HG02623 (cell line): Measurements from ENCODE around the gene ATP8B3.
A peak's percentile ranks its signal among the peaks of the same experiment; 100 is the strongest.

Experiments used
- ATAC-seq: cut with Tn5 transposase; IDR thresholded peaks from one replicate; pipeline ENCODE4 v1.9.1; 2021; ENCODE audit warnings: moderate library complexity; ENCODE audit not compliant: unreplicated experiment

ATP8B3 gene

DNA sequence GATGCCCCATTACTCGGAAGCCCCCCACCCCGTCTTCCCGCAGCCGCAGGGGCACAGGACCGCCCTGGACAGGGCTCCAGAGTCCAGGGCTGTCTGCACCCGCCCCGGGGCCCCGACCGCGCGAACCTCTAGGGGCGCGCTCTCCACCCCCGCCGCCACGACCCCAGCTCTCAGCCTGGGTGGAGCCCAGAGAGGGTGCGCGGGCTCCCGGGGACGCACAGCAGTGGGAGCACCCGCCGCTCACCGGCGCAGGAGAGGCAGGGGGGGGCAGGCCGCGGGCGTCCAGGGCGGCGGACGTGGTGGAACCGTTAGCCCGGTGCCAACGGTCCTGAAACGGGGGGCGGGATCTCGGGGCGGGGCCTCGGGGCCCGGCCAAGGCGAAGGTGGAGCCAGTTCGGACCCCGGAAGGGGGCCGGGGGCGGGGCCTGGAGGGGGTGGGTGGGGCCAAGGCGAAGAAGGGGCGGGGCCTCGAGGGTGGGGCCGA, at the start of gene ATP8B3:
TSS of gene ATP8B3 (minus strand) at position 335 of the 484 bp plus-strand sequence. CDS start 540 bp downstream, outside the sequence.
- no peak for ATAC-seq

DNA sequence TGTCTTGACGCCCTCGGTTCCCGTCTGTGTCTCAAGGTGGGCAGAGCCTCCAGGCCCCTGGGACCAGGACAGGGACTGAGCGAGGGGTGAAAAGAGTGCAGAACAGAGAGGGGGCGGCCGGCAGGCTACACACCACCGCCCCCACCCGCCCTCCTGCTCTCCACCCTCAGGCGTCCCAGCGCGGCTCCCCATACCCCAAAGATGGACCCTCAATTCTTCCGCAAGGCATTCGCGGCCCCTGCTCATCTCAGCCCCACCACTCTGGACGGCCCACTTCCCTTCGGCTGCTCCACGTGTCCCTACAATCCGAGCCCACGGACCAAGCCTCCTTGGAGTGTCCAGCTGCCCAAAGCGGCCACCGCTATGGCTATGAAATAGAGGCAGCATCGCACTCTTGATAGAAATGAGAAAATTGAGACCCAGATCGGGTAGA, 49.5 kb upstream of the ATP8B3 start:
- no peak for ATAC-seq

DNA sequence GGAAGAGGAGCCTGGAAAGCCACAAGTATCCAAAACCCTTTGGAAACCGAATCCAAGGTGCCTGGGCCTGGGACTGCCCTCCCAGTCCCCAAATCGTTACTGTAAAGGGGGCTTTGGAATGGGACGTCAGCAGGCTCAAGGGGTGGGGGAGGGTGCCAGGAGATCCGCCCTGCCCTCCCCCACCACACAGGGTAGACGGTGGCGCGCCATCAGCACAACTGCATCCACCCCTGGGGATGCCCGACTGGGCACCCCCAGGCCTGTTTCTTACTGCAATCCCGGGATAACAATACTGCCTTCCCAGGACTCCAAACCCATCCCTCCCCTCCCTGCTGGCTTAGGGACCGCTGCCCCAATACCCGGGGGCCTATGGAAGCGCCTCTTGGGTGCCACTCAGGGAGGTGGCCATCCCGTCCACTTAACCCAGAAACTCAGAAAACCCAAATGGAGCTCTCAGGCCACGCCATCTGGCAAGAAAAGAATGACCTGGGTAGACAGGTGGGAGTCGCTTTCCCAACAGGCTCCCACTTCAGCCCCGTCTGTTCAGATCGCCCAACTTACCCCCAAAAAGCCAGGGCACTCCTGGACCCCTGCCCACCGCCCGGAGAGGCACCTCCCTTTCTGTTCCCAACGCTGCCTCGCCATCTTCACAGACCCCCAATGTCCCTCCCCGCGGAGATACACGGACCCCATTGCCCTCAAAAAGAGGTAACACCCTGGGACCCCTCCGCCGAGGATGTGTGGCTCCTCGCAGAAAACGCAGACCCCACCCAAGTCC, 48.9 kb upstream of the ATP8B3 start:
- no peak for ATAC-seq

GRCh38 chr19:1860042-1860775, 48.1 kb upstream of the ATP8B3 start:
- no peak for ATAC-seq

GRCh38 chr19:1859331-1859781, 47.3 kb upstream of the ATP8B3 start:
- no peak for ATAC-seq

DNA sequence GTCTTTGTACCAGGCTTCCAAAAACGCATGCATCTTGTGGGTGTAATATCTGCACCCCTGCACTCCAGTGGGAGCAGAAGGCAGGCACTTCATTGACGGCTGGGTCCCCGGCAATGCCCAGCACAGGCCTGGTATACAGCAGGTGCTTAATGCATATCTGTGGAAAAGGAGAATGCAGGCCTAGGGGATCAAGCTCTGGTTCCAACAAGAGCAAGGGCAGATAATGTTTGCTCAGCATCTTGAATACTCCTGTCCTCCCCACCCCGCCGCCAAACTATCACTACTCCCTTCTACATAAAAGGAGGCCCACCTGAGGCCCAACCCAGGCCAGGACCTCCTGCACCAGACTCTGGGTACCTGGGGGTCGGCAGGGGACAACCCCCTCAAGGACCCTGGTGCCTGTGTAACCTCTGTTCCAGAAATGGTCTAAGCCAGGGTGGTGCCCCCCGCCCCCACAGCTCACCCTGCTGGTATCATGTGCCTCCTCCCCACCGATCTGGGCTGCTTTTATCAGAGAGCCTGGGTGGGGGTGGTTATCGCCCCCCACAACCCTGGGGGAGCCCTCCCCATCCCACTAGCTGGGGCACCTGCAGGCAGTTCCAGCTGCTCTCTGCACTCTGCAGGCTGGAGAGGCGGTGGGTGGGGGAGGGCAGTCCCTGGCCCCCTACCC, 46.5 kb upstream of the ATP8B3 start:
- no peak for ATAC-seq

GRCh38 chr19:1857648-1858326, 45.7 kb upstream of the ATP8B3 start:
- ATAC-seq: no peak

GRCh38 chr19:1856698-1857603, 44.9 kb upstream of the ATP8B3 start:
- ATAC-seq: no peak

DNA sequence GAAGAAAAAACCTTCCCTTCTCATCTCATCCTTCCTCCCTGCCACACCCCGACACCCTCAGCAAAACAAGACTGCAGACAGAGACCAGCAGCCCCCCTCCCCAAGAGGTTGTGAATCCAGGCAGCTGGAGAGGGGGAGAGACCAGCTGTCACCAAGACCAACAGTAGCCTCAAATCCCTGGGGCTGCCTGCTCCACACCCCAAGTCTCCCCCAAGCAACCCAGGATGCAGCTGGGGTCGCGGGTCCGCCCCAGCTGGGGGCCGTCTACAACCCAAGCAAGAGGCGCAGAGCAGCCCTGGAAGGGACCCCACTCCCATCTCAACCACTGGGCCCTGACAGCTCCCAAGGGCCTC, 44.2 kb upstream of the ATP8B3 start:
- no peak for ATAC-seq

GRCh38 chr19:1855828-1856255, 43.8 kb upstream of the ATP8B3 start:
- ATAC-seq: no peak

DNA sequence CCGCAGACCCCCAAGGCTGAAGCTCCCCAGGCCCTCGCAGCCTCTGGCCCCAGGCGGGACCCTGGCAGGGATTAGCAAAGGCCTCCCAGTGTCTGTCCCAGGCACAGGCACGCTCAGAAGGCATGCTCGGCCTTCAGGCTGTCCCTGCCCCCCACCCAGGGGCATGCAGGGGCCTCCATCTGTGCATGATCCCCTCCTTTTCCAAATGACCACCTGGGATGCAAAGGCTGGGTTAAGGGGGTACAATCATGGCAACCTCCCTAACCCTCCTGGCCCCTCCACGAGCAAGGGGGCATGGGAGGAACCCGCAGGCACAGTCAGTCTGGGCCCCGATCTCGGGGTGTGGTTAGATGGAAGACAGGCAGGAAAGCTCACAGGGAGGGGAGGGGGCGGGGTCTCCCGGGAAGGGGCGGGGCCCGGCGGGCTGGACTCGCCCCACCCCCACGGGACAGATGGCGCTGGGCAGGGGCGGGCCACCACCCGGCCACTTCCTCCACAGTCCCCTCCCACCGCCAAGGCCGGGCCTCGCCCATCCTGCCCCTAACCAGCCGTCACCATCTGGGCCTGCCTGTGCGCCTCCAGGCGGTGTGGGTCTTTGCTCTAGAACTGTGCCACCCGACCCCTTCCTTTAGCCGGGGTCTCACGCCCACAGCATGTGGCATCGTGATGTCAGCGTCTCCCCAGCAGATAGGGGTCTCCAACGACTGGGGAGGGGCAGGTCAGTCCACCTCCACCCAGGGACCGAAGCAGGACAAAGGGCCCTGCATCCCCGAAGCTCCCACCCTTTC, 43.2 kb upstream of the ATP8B3 start:
- peak; percentile 48 for ATAC-seq

DNA sequence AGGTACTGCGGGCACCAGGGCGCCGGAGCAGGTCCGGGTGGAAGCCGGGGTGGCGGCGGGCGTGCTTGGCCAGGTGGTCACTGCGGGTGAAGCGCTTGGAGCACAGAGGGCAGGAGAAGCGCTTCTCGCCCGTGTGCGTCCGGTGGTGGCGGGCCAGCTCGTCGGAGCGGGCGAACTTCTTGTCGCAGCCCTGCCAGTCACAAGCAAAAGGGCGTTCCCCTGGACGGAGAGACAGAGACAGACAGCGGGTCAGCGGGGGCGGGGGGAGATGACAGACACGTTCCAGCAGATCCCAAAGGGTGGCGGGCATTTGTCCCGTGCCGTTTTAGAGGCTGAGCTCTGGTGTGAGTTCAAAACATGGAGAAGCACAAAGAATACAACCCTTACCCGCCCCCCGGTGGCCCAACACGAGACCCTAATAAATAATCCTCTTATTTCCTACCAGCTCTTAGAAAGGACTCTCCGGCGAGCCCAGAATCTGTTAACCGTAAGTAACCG, 42.5 kb upstream of the ATP8B3 start:
- no peak for ATAC-seq

GRCh38 chr19:1854039-1854541, 42.0 kb upstream of the ATP8B3 start:
- ATAC-seq: no peak

DNA sequence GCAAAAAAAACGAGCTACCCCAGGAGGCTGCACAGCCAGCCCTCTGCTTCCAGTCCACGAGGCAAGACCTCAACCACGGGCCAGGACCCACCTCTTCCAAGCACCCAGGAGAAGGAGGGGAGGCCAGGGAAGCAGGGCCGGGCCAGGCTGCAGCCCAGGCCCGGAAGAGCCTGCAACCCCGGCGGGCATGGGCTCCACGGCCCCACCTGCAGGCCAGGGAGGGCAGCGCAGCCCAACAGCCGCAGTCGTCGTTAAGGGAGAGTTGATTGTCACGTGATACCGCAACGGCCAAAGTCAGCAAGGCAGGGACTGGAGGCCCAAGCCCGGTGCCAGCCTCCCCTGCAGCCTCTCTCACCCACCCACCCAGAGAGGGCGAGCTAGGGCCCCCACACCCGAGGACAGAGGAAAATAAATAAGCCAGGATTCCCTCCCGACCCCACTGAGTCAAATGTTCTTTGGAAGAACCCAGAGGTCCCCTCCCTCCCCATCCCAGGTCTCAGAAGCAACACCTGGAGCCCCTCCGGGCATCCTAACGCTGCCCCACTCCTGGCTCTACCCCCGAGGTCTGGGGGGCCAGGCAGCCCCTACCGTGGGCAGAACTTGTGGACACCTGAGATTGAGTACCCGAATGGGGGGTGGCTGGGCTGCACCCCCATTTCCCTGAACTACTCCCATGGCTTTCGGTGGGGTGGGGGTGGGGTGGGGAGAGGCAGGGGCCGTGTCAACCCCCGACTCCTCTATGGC, 41.4 kb upstream of the ATP8B3 start:
- no peak for ATAC-seq

GRCh38 chr19:1852581-1853128, 40.6 kb upstream of the ATP8B3 start:
- no peak for ATAC-seq

- ATAC-seq: no peak
Measured at GRCh38 chr19:1851654-1852580, 39.8 kb upstream of the ATP8B3 start.
